ENCODE measurements around the gene KIF24. TPM values are rescaled to one million over a fixed set of nuclear protein-coding genes. Genes with fewer than 3 reads are reported as not detected.

KIF24 gene
- total RNA-seq, 1 experiment from 2014 or later = 4.2 TPM

- Mint-ChIP-seq H3K4me1 (ENCODE audit: low read depth, unreplicated experiment) (no peaks in the 10 kb centered on the region), H3K4me3 (ENCODE audit: low read depth, unreplicated experiment) (no peak overlapping the region), H3K36me3 (ENCODE audit: insufficient read depth, unreplicated experiment) (no peaks in the 10 kb centered on the region), H3K27ac (ENCODE audit: unreplicated experiment) (no peak overlapping the region), H3K27me3 (ENCODE audit: unreplicated experiment) (no peaks in the 10 kb centered on the region), H3K9me3 (ENCODE audit: low read depth, unreplicated experiment) (no peaks in the 10 kb centered on the region)
- intact Hi-C loops (cut with micrococcal nuclease; ENCODE audit: unreplicated experiment) = no loop called here
- BruUV-seq (replicated peaks) = no TSS peak
- TF ChIP-seq, protein P1, sequence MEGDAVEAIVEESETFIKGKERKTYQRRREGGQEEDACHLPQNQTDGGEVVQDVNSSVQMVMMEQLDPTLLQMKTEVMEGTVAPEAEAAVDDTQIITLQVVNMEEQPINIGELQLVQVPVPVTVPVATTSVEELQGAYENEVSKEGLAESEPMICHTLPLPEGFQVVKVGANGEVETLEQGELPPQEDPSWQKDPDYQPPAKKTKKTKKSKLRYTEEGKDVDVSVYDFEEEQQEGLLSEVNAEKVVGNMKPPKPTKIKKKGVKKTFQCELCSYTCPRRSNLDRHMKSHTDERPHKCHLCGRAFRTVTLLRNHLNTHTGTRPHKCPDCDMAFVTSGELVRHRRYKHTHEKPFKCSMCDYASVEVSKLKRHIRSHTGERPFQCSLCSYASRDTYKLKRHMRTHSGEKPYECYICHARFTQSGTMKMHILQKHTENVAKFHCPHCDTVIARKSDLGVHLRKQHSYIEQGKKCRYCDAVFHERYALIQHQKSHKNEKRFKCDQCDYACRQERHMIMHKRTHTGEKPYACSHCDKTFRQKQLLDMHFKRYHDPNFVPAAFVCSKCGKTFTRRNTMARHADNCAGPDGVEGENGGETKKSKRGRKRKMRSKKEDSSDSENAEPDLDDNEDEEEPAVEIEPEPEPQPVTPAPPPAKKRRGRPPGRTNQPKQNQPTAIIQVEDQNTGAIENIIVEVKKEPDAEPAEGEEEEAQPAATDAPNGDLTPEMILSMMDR (IDR thresholded peaks at IDR 0.05; ENCODE audit: unreplicated experiment) = no peak
- CTCF ChIA-PET = no interaction called here
- no peak for DNase-seq
Measured at GRCh38 chr9:34349324-34349723, 20.3 kb upstream of the KIF24 start.

DNA sequence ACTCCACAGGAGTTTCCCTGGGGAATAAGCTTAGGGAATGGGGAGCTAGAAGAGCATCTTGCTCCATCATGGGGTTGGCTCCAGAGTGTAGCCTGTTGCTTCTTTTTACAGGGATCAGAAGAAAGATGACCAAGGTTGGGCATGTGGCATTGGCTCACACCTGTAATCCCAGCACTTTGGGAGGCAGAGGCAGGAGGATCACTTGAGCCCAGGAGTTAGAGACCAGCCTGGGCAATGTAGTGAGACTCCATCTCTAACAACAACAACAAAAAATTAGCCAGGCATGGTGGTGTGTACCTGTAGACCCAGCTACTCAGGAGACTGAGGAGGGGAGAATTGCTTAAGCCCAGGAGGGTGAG lies 18.7 kb upstream of the KIF24 start:
- no peak overlapping the region for H3K27ac Mint-ChIP-seq (ENCODE audit: unreplicated experiment)
- H3K9me3 Mint-ChIP-seq (ENCODE audit: low read depth, unreplicated experiment) = no peaks in the 10 kb centered on the region
- H3K36me3 Mint-ChIP-seq (ENCODE audit: insufficient read depth, unreplicated experiment) = no peaks in the 10 kb centered on the region
- no peak for DNase-seq
- H3K4me3 Mint-ChIP-seq (ENCODE audit: low read depth, unreplicated experiment) = no peak overlapping the region
- no peaks in the 10 kb centered on the region for H3K27me3 Mint-ChIP-seq (ENCODE audit: unreplicated experiment)
- TF ChIP-seq, protein P1 (IDR thresholded peaks at IDR 0.05; ENCODE audit: unreplicated experiment) = no peak
- no TSS peak for BruUV-seq (replicated peaks)
- intact Hi-C loops (cut with micrococcal nuclease; ENCODE audit: unreplicated experiment) = no loop called here
- no peaks in the 10 kb centered on the region for H3K4me1 Mint-ChIP-seq (ENCODE audit: low read depth, unreplicated experiment)
- CTCF ChIA-PET = no interaction called here

GRCh38 chr9:34346873-34347799 lies 18.1 kb upstream of the KIF24 start:
- TF ChIP-seq, protein P1 (IDR thresholded peaks at IDR 0.05; ENCODE audit: unreplicated experiment) = no peak
- H3K4me1 Mint-ChIP-seq (ENCODE audit: low read depth, unreplicated experiment) = no peaks in the 10 kb centered on the region
- no peaks in the 10 kb centered on the region for H3K36me3 Mint-ChIP-seq (ENCODE audit: insufficient read depth, unreplicated experiment)
- no peaks in the 10 kb centered on the region for H3K9me3 Mint-ChIP-seq (ENCODE audit: low read depth, unreplicated experiment)
- H3K27me3 Mint-ChIP-seq (ENCODE audit: unreplicated experiment) = no peaks in the 10 kb centered on the region
- CTCF ChIA-PET = interaction anchor here (1.0 kb wide), 1 partner anchor 16 kb away, joined by 11 read pairs; no protein-coding TSS in a partner anchor
- BruUV-seq (replicated peaks) = no TSS peak
- DNase-seq = no peak
- H3K27ac Mint-ChIP-seq (ENCODE audit: unreplicated experiment) = no peak overlapping the region
- H3K4me3 Mint-ChIP-seq (ENCODE audit: low read depth, unreplicated experiment) = no peak overlapping the region
- intact Hi-C loops (cut with micrococcal nuclease; ENCODE audit: unreplicated experiment) = no loop called here

DNA sequence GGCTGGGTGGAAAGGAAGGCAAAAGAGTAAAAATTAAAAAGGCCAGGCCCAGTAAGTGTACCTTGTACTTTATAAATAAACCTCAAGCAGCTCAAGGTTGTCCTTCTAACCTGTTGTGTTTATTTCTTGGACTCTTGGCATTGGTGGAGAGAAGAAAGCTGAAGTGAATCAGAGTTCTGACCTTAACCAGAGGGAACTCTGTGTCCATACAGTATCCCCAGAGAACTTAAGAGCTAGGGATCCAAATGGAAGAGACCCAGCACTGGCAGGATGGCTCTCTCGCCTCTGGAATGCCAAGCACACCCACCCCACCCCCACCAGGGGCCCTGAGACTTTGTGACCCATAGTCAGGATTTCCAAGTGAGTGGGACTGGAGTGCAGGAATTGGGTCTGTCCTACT lies 14.5 kb upstream of the KIF24 start:
- DNase-seq = no peak
- no peaks in the 10 kb centered on the region for H3K9me3 Mint-ChIP-seq (ENCODE audit: low read depth, unreplicated experiment)
- no peak overlapping the region for H3K4me3 Mint-ChIP-seq (ENCODE audit: low read depth, unreplicated experiment)
- H3K36me3 Mint-ChIP-seq (ENCODE audit: insufficient read depth, unreplicated experiment) = no peaks in the 10 kb centered on the region
- BruUV-seq (replicated peaks) = no TSS peak
- intact Hi-C loops (cut with micrococcal nuclease; ENCODE audit: unreplicated experiment) = no loop called here
- H3K27me3 Mint-ChIP-seq (ENCODE audit: unreplicated experiment) = no peaks in the 10 kb centered on the region
- H3K4me1 Mint-ChIP-seq (ENCODE audit: low read depth, unreplicated experiment) = no peaks in the 10 kb centered on the region
- TF ChIP-seq, protein P1 (IDR thresholded peaks at IDR 0.05; ENCODE audit: unreplicated experiment) = no peak
- no peak overlapping the region for H3K27ac Mint-ChIP-seq (ENCODE audit: unreplicated experiment)
- CTCF ChIA-PET = interaction anchor here (0.6 kb wide), 1 partner anchor 8 kb away, joined by 6 read pairs; no protein-coding TSS in a partner anchor

Measured in Calu3 (cell line).